ENCODE measurements around the gene TSHZ3.

TSHZ3 gene

GRCh38 chr19:31249217-31249616, 100.0 kb downstream of the TSHZ3 start:
- TF ChIP-seq CTCF (IDR thresholded peaks at IDR 0.05; ENCODE audit: insufficient read depth, low read depth, low read length, missing control alignments) = no peak
- no peak for DNase-seq (ENCODE audit: low read depth)
- no peak overlapping the region for H3K4me3 ChIP-seq (ENCODE audit: low read length)

- TF ChIP-seq CTCF (IDR thresholded peaks at IDR 0.05; ENCODE audit: insufficient read depth, low read depth, low read length, missing control alignments) = no peak
- DNase-seq (ENCODE audit: low read depth) = peak; percentile 83
- no peak overlapping the region for H3K4me3 ChIP-seq (ENCODE audit: low read length)
Measured at GRCh38 chr19:31235806-31236205, 113.4 kb downstream of the TSHZ3 start.

GRCh38 chr19:31233295-31233800, 115.9 kb downstream of the TSHZ3 start:
- no peak for DNase-seq (ENCODE audit: low read depth)
- TF ChIP-seq CTCF (IDR thresholded peaks at IDR 0.05; ENCODE audit: insufficient read depth, low read depth, low read length, missing control alignments) = no peak

GRCh38 chr19:31232871-31233270, 116.4 kb downstream of the TSHZ3 start:
- no peak overlapping the region for H3K4me3 ChIP-seq (ENCODE audit: low read length)
- no peak for TF ChIP-seq CTCF (IDR thresholded peaks at IDR 0.05; ENCODE audit: insufficient read depth, low read depth, low read length, missing control alignments)
- DNase-seq (ENCODE audit: low read depth) = peak; percentile 67

More at GRCh38 chr19:31233295-31233800, 115.9 kb downstream of the TSHZ3 start:
- H3K4me3 ChIP-seq (ENCODE audit: low read length) = no peak overlapping the region

GRCh38 chr19:31232180-31232579, 117.1 kb downstream of the TSHZ3 start:
- no peak overlapping the region for H3K4me3 ChIP-seq (ENCODE audit: low read length)
- TF ChIP-seq CTCF (IDR thresholded peaks at IDR 0.05; ENCODE audit: insufficient read depth, low read depth, low read length, missing control alignments) = peak; percentile 42
- DNase-seq (ENCODE audit: low read depth) = peak; percentile 28

- TF ChIP-seq CTCF (IDR thresholded peaks at IDR 0.05; ENCODE audit: insufficient read depth, low read depth, low read length, missing control alignments) = no peak
- DNase-seq (ENCODE audit: low read depth) = no peak
- no peak overlapping the region for H3K4me3 ChIP-seq (ENCODE audit: low read length)
Measured at GRCh38 chr19:31231237-31231636, 118.0 kb downstream of the TSHZ3 start.

Measured in epithelial cell of esophagus (primary cell).